SIG-M5 (cell line): ENCODE data around the gene FTSJ1.
A peak's percentile ranks its signal among the peaks of the same experiment; 100 is the strongest.
"Not testable (repeated sequence)": the region's sequence is repeated elsewhere in the genome, so short reads cannot be mapped to it uniquely, and the experiment has no call there.

Source experiments
- DNase-seq: peaks from one replicate; lab custom pipeline; 2025; lab: John Stamatoyannopoulos, UW

The FTSJ1 gene

GRCh38 chrX:48497871-48498270 lies 21.9 kb downstream of the FTSJ1 start:
- DNase-seq: no peak

DNA sequence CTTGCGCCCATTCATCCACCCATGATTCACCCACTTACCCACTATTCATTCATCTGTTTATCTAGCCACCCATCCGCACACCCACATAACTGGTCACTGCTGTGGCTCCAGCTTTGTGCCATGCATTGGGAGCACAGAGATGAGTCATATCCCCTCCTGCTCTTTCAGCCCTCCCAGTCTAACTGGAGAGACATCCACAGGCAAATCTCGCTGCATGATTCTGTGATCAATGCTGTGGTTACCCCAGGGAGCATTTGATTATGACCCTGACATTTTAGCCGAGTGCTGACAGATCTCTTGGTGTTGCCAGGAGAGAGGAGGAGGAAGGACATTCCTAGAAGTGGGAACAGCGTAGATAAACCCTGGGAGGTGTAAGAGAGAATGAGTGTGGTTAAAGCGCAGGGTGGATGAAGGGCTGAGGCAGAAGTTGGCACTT lies 22.4 kb downstream of the FTSJ1 start:
- no peak for DNase-seq

DNA sequence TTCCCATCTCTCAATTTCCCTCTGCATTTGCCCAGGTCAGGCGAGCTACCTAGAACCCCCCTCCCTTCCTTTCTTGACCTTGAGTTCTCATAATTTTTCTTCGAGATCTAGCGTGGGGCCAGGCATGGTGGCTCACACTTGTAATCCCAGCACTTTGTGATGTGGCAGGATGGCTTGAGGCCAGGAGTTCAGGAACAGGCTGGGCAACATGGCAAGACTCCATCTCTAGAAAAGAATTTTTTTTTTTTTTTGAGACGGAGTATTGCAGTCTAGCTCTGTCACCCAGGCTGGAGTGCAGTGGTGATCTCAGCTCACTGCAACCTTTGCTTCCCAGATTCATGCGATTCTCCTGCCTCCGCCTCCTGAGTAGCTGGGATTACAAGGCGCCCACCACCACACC lies 28.3 kb downstream of the FTSJ1 start:
- no peak for DNase-seq

GRCh38 chrX:48505481-48505880 lies 29.5 kb downstream of the FTSJ1 start:
- DNase-seq: no peak

GRCh38 chrX:48507246-48507645 lies 31.2 kb downstream of the FTSJ1 start:
- DNase-seq: no peak

- no peak for DNase-seq
These were observed 32.6 kb downstream of the FTSJ1 start, which contains the start of gene PORCN for GRCh38 chrX:48508400-48509244. Gene PORCN, plus strand, starts transcription at chrX:48508992. Its CDS starts 829 bp downstream, at chrX:48509821.

GRCh38 chrX:48509245-48509590 lies 33.2 kb downstream of the FTSJ1 start:
- no peak for DNase-seq

DNA sequence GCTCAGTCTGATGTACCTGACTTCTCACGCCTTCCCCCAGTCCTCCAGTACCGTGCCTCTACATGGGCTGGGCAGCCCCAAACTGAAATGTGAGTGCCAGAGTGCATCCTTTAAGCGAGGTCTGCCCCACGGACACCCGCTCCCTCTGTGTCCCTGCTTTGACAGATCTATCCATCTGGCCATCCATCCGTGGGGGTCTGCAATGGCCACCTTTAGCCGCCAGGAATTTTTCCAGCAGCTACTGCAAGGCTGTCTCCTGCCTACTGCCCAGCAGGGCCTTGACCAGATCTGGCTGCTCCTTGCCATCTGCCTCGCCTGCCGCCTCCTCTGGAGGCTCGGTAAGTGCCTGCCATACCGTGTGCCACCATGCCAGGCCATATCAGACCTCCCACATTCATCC lies 33.6 kb downstream of the FTSJ1 start:
- DNase-seq: no peak

- no peak for DNase-seq
These were observed 35.6 kb downstream of the FTSJ1 start for GRCh38 chrX:48511560-48511959.

DNA sequence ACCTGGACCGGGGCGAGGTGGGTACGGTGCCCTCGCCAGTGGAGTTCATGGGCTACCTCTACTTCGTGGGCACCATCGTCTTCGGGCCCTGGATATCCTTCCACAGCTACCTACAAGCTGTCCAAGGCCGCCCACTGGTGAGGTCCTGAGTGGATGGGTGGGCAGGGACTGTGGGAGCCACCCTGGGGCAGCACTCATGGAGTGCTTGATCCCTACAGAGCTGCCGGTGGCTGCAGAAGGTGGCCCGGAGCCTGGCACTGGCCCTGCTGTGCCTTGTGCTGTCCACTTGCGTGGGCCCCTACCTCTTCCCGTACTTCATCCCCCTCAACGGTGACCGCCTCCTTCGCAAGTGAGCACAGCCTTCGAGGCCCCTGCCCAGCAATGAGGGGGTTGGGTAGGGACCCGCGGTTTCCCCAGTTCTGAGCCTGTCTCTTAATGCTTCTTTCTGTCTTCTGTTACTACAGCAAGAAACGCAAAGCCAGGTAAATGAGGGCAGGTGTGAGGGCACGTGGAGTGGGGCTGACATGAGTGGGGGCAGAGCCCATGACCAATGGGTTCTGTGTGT lies 36.5 kb downstream of the FTSJ1 start:
- no peak for DNase-seq

DNA sequence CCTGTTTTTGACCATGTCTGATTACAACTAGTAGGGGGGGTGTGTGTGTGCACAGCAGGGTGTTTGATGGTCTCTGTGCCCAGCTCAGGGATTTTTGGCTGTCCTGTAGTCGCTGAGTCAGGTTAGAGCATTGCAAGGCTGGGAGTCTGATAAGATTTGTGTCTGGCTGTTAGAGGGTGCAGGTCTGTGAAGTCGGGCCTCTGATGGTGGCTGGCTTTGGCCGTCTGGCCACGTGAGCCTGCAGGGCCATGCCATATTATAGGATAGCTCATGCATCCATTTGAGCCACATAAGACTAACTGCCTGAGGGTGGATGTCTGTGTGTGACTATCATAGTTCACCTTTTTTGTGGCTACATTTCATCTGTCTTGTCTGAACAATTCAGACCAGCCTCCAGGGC lies 37.7 kb downstream of the FTSJ1 start:
- no peak for DNase-seq

DNA sequence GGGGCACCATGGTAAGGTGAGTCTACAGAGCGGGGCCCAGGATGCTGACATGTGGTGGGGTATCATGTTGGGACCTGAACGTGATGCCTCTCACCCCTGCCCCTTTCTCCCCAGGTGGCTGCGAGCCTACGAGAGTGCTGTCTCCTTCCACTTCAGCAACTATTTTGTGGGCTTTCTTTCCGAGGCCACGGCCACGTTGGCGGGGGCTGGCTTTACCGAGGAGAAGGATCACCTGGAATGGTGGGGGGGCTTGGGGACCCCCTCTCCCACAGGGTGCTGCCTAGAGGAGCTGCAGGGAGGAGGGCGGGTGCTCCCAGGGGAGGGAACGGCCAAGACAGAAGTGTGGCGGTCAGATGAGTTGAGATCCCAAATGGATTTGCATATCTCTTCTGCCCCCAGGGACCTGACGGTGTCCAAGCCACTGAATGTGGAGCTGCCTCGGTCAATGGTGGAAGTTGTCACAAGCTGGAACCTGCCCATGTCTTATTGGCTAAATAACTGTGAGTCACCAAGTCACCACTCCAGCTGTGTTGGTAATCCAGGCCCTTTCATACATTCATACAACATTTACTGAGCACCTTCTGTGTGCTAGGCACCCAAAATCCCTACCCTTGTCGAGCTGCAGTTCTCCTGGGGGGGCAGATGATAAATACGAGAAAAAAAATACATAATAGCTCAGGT lies 38.3 kb downstream of the FTSJ1 start:
- no peak for DNase-seq

DNA sequence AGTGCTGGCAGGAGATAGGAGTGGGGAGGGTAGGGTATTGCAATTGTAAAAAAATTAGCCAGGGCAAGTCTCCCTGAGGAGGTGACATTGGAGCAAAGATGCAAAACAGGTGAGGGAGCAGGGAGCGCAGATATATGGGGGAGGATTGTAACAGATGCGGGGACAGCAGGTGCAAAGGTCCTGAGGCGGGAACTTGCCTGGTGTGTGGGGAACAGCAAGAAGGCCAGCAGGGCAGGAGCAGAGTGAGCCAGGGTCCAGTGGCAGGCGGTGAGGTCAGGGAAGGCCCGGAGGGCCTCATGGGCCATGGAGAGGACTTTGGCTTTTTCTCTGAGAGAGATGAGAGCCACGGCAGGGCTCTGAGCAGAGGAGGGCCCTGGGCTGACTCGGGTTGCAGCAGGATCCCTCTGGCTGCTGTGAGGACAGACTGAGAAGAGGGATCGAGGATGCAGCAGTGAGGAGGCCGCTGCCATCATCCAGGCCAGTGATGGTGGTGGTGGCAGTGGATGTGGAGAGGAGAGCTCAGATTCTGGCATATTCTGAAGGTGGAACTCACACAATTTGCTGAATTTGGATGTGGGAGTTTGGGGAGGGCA lies 39.0 kb downstream of the FTSJ1 start:
- DNase-seq: no peak

GRCh38 chrX:48515842-48516241 lies 39.8 kb downstream of the FTSJ1 start:
- no peak for DNase-seq

DNA sequence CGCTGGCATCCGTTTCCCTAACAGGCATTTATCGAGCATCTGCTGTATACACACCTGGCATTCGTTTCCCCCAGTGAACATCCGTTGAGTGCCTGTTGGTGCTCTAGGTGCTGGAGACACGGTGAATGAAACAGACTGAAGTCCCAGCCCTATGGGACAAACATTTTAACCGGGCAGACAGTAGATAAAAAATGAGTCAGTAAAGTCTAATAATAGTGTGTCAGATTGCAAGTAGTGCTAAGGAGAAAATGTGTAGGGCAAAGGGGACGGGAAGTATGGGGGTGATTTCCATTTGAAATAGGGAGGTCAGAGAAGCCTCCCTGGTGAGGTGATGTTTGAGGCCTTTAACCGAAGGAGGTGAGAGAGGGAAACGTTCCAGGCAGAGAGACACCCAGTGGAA lies 40.3 kb downstream of the FTSJ1 start:
- DNase-seq: no peak

- no peak for DNase-seq
These were observed 41.0 kb downstream of the FTSJ1 start for GRCh38 chrX:48516987-48517386.

DNA sequence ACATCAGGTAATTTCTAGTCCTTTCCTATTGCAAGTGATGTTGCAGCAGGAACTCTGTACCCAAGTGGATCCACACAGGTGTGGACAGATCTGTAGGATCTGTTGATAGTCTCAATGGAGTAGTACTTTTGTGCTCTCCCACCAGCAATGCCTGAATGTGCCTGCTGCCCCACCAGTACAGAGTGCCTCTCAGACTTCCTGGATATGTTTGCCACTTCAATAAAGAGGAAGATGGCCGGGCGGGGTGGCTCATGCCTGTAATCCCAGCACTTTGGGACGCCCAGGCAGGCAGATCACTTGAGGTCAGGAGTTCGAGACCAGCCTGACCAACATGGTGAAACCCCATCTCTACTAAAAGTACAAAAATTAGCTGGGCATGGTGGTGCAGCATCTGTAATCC lies 43.5 kb downstream of the FTSJ1 start:
- not testable (repeated sequence) for DNase-seq

GRCh38 chrX:48520455-48520854 lies 44.5 kb downstream of the FTSJ1 start:
- DNase-seq: no peak

GRCh38 chrX:48520976-48521352 lies 45.0 kb downstream of the FTSJ1 start:
- DNase-seq: no peak

DNA sequence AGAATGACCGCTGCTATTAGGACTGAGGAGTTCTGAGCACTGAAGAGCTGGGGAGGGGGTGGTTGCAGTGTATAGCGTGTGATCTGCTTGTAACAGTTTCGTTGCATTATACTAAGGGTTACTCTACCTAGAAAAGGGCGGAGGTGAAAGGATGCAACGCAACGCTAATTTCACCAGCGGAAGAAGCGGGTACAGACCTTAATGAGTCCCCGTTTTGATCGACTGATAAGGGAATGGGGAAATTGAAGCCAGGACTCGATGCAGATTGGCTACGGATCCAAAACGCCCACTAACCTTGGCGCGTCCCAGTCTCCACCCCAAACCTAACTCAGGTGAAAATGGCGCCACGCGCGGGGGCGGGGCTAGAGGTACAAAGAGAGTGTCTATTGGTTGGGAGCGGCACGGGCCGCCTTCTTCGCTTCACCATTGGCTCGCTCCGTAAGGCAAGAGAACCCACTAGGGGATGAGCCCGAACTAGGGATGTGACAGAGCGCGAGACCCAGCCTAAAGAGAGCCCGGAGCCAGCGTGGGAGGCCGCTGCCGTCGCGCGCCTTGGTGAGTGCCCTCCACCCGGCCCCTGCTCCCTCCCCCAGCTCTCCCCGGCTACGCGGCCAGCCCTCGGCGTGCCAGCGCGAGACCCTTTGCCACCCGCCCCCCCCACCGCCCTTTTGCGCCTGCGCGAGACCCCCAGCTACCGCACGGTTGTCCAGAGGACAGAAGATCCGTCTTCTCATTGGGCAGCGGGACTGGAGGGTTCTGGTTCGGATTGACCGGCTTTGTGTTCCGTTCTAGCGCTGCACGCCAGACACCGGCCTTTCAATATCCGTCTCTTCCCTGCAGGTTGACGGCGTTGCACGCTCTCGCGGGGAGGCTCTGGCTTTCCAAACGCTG lies 45.6 kb downstream of the FTSJ1 start, which contains the start of gene EBP:
TSS of gene EBP (plus strand) at position 456 of the 891 bp plus-strand sequence. CDS start 1,964 bp downstream, outside the sequence.
- peak; percentile 88 for DNase-seq

GRCh38 chrX:48522291-48522690 lies 46.3 kb downstream of the FTSJ1 start:
- no peak for DNase-seq

DNA sequence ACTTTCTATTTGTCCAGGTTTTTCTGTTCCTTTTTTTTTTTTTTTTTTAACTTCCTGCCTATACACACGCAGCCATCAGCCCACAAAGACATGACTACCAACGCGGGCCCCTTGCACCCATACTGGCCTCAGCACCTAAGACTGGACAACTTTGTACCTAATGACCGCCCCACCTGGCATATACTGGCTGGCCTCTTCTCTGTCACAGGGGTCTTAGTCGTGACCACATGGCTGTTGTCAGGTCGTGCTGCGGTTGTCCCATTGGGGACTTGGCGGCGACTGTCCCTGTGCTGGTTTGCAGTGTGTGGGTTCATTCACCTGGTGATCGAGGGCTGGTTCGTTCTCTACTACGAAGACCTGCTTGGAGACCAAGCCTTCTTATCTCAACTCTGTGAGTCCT lies 47.7 kb downstream of the FTSJ1 start:
- DNase-seq: no peak
